Embryonic facial prominence (tissue), 1 donor: Measurements from ENCODE around the gene ADCYAP1R1.
A peak's percentile ranks its signal among the peaks of the same experiment; 100 is the strongest.
"Not testable (repeated sequence)": the region's sequence is repeated elsewhere in the genome, so short reads cannot be mapped to it uniquely, and the experiment has no call there.

Experiments used
- DNase-seq: peaks from one replicate; pipeline ENCODE4 v3.0.0-alpha.2; 2016; ENCODE audit errors: extremely low spot score

The ADCYAP1R1 gene

GRCh38 chr7:31134246-31135188 is 82.4 kb downstream of the ADCYAP1R1 start:
- peak; percentile 52 for DNase-seq

GRCh38 chr7:31137234-31137633 is 85.1 kb downstream of the ADCYAP1R1 start:
- DNase-seq: no peak

DNA sequence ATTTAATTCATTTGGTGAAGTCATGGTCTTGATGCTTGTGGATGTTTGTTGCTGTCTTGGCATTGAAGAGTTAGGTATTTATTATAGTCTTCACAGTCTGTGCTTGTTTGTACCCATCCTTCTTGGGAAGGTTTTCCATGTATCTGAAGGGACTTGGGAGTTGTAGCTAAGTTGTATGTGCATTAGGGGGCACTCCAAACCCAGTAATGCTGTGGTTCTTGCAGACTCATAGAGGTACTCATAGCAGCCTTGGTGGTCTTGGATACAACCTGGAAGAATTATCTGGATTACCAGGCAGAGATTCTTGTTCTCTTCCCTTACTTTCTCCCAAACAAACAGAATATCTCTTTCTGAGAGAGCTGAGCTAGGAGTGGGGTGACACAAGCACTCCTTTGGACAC is 93.2 kb downstream of the ADCYAP1R1 start:
- no peak for DNase-seq

GRCh38 chr7:31146030-31146429 is 93.9 kb downstream of the ADCYAP1R1 start:
- DNase-seq: no peak

GRCh38 chr7:31146538-31146937 is 94.4 kb downstream of the ADCYAP1R1 start:
- DNase-seq: no peak

DNA sequence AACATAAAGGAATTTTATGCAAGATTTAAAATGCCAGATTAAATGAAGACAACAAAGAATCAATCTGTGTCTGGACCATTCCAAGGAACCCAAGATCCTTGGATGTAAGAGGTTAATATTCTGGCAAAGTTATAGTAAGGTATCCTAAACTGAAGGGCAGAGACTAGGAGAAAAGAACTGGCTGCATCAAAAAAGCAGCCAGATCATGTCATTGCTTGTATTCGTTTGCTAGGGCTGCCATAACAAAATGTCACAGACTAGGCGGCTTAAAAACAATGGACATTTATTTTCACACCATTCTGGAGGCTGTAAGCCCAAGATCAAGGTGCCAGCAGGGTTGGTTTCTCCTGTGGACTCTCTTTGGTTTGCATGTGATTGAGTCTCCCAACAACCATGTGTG is 99.7 kb downstream of the ADCYAP1R1 start:
- no peak for DNase-seq

GRCh38 chr7:31153318-31153717 is 101.2 kb downstream of the ADCYAP1R1 start:
- DNase-seq: not testable (repeated sequence)

GRCh38 chr7:31160941-31161340 is 108.8 kb downstream of the ADCYAP1R1 start:
- no peak for DNase-seq
